Osteoblast (primary cell): ENCODE measurements around the gene THEM5. TPM values are rescaled to one million over a fixed set of nuclear protein-coding genes. Genes with fewer than 3 reads are reported as not detected.
"Not testable (repeated sequence)": the region's sequence is repeated elsewhere in the genome, so short reads cannot be mapped to it uniquely, and the experiment has no call there.

Experiments used
- DNase-seq: peaks from one replicate; pipeline ENCODE4 v3.0.0; 2011; ENCODE audit warnings: low spot score, mixed read lengths; ENCODE audit not compliant: insufficient read length; ENCODE audit errors: missing footprints
- H2AFZ ChIP-seq: 2 replicates; pipeline ENCODE4 v1.6.0; 2011; ENCODE audit warnings: mild to moderate bottlenecking, low read length
- H3K27ac ChIP-seq: 2 replicates; pipeline ENCODE4 v1.5.1; 2011; ENCODE audit warnings: mild to moderate bottlenecking, low read depth, low read length, moderate library complexity
- H3K27me3 ChIP-seq: 2 replicates; pipeline ENCODE4 v1.6.0; 2012; ENCODE audit warnings: mild to moderate bottlenecking, control low read depth, inconsistent platforms, low read length, moderate library complexity; ENCODE audit not compliant: insufficient read depth
- H3K36me3 ChIP-seq: 2 replicates; pipeline ENCODE4 v1.5.1; 2011; ENCODE audit warnings: mild to moderate bottlenecking, low read length, control low read depth, moderate library complexity; ENCODE audit not compliant: insufficient read depth
- H3K4me1 ChIP-seq: 2 replicates; pipeline ENCODE4 v1.5.1; 2011; ENCODE audit warnings: mild to moderate bottlenecking, low read length, control low read depth, moderate library complexity; ENCODE audit not compliant: insufficient read depth
- H3K4me2 ChIP-seq: 2 replicates; pipeline ENCODE4 v1.6.0; 2011; ENCODE audit warnings: mild to moderate bottlenecking, low read length; ENCODE audit not compliant: insufficient read depth
- H3K4me3 ChIP-seq: fragments of 200-600 bp; sonication (generic); 3 replicates; pipeline ENCODE4 v1.5.1; 2012; ENCODE audit warnings: mild to moderate bottlenecking, low read length, inconsistent platforms; ENCODE audit not compliant: insufficient read depth
- H3K79me2 ChIP-seq: 2 replicates; pipeline ENCODE4 v1.6.0; 2012; ENCODE audit warnings: mild to moderate bottlenecking, low read length, control low read depth, inconsistent platforms; ENCODE audit not compliant: insufficient read depth
- H3K9me3 ChIP-seq: 2 replicates; pipeline ENCODE4 v1.5.1; 2011; ENCODE audit warnings: low read depth, low read length, control low read depth
- H4K20me1 ChIP-seq: 2 replicates; pipeline ENCODE4 v1.6.0; 2012; ENCODE audit warnings: mild to moderate bottlenecking, low read length, control low read depth; ENCODE audit not compliant: insufficient read depth
- CTCF ChIP-seq: IDR thresholded peaks from 2 replicates; pipeline ENCODE4 v1.5.1; 2011; ENCODE audit warnings: mild to moderate bottlenecking, low read depth, low read length, moderate library complexity; ENCODE audit errors: extremely low read depth
- total RNA-seq: library from RNA; depleted of rRNA; stranded (reverse); fragments of >200 nt; gene quantifications from 2 replicates; pipeline ENCODE4 v1.2.3, GENCODE V29; 2012

The THEM5 gene
- not detected in 2 replicates for total RNA-seq

- no peak within 1 kb of the TSS for H3K4me3 ChIP-seq
- no peak for TF ChIP-seq CTCF
- no peak within 1 kb of the TSS for H3K27ac ChIP-seq
- no peak within 1 kb of the TSS for H3K4me2 ChIP-seq
- no peaks in the 10 kb centered on the region for H3K36me3 ChIP-seq
- no peaks in the 10 kb centered on the region for H3K9me3 ChIP-seq
- no peak within 1 kb of the TSS for H2AFZ ChIP-seq
- no peaks in the 10 kb centered on the region for H4K20me1 ChIP-seq
- no peaks in the 10 kb centered on the region for H3K4me1 ChIP-seq
- peaks cover 38% of the 10 kb centered on the region for H3K27me3 ChIP-seq
- no peaks in the 10 kb centered on the region for H3K79me2 ChIP-seq
- peak; percentile 39 for DNase-seq
These were observed at the start of gene THEM5 for GRCh38 chr1:151853411-151853943. TSS of gene THEM5 (minus strand) at chr1:151853712. CDS start at chr1:151853565, 147 bp downstream.

- H4K20me1 ChIP-seq = no peaks in the 10 kb centered on the region
- DNase-seq = no peak
- peaks cover 5% of the 10 kb centered on the region for H3K36me3 ChIP-seq
- no peaks in the 10 kb centered on the region for H3K9me3 ChIP-seq
- TF ChIP-seq CTCF = no peak
- no peak overlapping the region for H3K4me3 ChIP-seq
- H2AFZ ChIP-seq = no peak overlapping the region
- peaks cover 8% of the 10 kb centered on the region for H3K4me1 ChIP-seq
- no peak overlapping the region for H3K4me2 ChIP-seq
- peaks cover 41% of the 10 kb centered on the region for H3K79me2 ChIP-seq
- no peaks in the 10 kb centered on the region for H3K27me3 ChIP-seq
- H3K27ac ChIP-seq = no peak overlapping the region
These were observed 49.3 kb upstream of the THEM5 start for GRCh38 chr1:151902858-151903257.

GRCh38 chr1:151900804-151901203 lies 47.3 kb upstream of the THEM5 start:
- not testable (repeated sequence) for H3K4me3 ChIP-seq, H2AFZ ChIP-seq, H4K20me1 ChIP-seq, H3K9me3 ChIP-seq, DNase-seq, H3K4me2 ChIP-seq, H3K27ac ChIP-seq, H3K36me3 ChIP-seq, H3K4me1 ChIP-seq, H3K27me3 ChIP-seq
- H3K79me2 ChIP-seq = peaks cover 39% of the 10 kb centered on the region

GRCh38 chr1:151898519-151898991 lies 45.0 kb upstream of the THEM5 start:
- peaks cover 11% of the 10 kb centered on the region for H3K36me3 ChIP-seq
- H3K4me1 ChIP-seq = no peaks in the 10 kb centered on the region
- H4K20me1 ChIP-seq = peaks cover 2% of the 10 kb centered on the region
- H3K4me2 ChIP-seq = no peak overlapping the region
- H3K79me2 ChIP-seq = peaks cover 31% of the 10 kb centered on the region
- no peak for TF ChIP-seq CTCF
- no peak for DNase-seq
- no peak overlapping the region for H2AFZ ChIP-seq
- H3K9me3 ChIP-seq = no peaks in the 10 kb centered on the region
- H3K4me3 ChIP-seq = no peak overlapping the region
- no peak overlapping the region for H3K27ac ChIP-seq
- no peaks in the 10 kb centered on the region for H3K27me3 ChIP-seq
